Fibroblast of upper back skin (primary cell): Measurements from ENCODE around the gene SCARB1.

Experiments
- DNase-seq: peaks from one replicate; pipeline ENCODE4 v3.0.0-alpha.2; 2013

SCARB1 gene

DNA sequence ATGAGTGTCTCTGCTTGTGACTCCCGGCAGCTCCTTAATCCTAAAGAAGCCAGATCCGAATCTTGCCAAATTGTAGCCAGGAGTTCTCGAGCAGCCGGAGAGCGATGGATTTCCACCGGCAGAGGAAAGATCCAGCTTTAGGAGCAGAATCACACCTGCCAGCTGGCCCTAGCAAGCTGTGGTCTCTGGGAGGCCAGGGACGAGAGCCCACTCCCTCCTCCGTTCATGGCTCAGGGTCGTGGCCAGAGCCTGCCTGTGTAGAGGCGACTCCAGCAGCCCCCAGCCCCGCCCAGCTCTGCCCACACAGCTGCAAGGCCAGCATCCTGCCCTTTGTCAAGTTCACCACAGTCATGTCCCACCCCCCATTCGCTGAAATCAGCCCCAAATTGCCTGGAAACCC is 121.0 kb downstream of the SCARB1 start:
- no peak for DNase-seq

DNA sequence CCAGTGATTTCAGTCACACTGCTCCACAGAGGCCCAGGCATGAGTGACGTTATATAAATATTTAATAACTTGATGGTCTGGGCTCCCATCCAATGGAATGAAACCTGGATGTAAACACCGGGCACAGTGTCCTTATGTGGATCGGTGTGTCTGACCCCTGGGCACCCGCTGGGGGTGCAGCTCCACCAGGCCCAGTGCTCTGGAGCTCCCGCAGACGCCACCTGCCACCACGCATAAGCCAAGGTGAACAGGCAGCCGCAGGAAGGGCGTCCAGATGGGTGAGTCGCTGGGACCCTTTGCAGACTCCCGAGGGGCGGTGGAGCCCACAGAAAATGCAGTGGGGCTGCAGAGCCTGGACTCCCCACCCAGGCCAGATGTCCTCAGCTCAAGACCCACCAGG is 121.6 kb downstream of the SCARB1 start:
- DNase-seq = no peak

DNA sequence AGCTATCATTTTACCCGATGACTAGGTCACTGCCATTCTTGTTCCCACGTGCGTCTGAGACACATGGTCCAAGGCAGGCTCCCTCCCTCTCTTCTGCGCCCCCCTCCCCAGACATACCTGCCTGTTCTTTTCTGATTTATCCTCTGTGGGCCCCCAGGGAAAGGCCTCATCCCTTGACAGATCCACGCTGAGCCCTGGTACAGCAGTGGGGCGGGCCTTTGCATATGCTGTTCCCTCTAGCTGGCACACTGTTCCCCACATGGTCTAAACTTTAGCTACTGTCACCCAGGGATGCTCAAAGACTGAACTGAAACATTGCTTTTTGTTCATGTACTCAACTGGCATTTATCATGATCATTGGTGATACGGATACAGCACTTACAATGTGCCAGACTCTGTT is 122.5 kb downstream of the SCARB1 start:
- no peak for DNase-seq

DNA sequence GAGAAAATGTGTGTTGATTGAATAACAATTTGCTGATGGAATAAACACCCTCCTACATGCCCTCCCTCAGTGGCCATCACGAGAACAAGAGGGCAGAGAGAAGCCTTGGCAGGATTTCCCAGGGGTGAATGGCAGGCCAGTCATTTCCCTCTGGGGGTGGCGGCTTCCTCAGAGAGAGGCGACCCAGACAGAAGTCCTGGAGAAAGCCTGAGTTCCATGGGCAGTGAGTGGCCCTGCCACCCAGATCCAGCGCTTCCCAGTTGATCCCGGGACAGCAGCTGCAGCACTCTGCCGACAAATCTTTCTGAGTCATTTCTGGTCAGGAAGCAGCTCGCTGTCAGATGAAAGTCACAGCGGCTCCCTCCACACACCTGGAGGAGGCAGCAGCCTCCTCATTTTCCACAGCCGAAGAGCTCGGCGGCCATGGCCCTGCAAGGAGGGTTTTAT is 123.0 kb downstream of the SCARB1 start:
- DNase-seq = peak; percentile 45

DNA sequence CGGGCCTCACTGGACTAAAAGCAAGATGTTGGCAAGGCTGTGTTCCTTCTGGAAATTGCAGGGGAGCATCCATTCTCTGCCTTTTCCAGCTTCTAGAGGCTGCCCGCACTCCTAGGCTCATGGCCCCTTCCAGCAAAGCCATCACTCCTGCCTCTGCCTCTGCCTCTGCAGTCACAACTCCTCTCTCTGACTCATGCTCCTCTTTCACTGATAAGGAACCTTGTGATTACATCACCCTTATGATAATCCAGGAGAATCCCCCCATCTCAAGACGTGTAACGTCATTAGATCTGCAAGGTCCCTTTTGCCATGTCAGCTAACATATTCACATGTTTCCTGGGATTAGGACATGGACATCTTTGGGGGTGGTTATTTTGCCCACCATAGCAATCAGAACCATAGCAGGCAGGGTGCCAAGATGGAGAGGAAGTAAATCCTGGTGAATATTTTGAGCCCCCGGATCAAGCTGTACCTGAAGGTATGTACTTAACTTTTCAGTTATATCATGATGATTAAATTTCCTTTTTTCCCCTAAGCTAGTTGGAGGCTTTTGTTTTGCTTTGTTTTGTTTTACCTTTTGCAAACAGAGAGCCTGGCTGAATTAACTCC is 123.6 kb downstream of the SCARB1 start:
- no peak for DNase-seq

DNA sequence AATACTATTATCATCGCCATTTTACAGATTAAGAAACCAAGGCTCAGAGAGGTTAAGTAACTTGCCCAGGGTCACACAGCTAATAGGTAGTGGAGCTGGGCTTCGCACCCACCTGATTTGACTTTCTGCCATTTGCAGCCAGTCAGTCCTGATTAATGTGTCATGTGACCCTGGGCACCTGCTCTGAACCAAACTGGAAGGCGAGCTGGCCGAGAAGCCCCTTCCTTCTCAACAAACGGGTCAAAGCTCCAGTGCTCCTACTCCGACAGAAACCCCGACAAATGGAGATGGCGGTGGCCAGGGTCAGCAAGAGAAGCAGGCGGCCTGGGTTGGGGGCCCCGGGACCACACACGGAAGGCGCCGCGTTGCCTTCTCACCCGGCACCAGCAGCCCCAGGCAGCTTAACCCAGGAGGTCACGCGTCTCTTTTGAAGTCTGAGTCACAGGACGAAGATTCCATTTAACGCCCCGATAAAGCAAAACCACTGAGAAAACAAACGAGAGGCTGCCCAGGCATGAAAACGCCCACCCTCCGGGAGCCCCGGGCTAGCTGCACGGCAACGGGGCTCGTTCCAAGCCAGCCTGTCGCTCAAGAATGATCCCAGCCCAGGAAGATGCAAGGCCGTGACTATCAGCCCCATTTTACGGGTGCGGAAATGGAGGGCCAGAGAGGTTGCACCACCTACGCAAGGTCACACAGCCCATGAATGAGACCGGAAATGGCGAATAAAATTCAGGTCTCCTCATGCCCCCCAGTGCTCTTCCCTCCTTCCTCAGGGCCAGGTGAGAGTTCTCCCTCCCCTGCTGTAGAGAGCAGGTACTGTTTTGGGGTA is 124.8 kb downstream of the SCARB1 start:
- DNase-seq = no peak

DNA sequence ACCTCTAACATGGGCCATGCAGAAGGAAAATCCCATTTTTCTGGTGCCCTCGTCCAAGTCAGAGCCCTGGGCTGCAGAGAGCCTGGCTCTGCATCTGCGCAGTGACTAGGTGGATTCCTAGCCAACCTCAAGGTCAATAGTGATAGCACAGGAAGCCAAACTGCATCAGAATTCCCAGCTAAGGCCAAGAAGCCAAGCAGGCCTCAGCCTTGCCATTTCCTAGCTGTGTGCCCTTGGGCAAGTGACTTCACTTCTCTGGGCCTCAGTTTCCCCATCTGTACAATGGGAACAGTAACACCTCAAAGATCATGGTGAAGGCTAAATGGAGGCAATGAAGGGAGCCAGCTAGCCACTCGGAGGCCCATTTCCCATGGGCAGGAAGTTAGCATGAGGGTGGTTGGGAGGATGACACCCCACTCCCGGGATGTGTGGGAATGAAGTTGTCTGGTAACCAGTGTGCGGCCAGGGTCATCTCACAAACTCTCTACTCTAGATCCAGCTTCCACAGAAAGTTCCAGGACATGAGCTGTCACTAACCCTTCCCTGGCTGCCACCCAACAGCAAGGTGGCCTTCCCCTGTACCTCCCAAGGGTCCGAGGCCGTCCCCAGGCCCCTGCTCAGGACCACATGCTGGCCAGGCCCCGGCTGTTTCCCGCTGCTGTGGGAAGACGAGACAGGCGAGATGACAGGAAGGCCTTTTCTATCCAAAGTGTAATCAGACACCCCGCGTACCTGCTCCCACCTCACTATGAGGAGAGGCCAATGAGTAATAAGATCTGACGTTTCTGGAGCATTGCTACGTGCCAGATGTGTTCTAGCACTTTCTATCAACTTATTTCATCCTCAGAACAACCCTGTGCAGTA is 125.7 kb downstream of the SCARB1 start:
- no peak for DNase-seq

DNA sequence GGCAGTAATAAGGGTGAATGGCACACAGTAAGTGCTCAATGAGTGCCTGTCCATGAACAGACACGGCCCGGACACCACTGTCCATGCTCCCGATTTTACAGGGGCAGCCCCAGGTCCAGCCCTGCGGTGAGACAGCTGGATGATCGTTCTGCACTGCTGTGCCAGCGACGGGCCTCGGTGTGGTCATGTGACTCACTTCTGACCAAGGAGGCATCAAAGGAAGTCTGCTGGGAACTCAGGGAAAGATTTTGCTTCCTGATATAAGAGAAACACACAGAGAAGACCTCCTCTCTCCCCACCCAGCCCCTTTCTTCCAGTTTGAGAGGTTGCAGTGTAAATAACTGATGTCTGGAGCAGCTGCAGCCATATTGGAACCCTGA is 126.6 kb downstream of the SCARB1 start:
- no peak for DNase-seq

DNA sequence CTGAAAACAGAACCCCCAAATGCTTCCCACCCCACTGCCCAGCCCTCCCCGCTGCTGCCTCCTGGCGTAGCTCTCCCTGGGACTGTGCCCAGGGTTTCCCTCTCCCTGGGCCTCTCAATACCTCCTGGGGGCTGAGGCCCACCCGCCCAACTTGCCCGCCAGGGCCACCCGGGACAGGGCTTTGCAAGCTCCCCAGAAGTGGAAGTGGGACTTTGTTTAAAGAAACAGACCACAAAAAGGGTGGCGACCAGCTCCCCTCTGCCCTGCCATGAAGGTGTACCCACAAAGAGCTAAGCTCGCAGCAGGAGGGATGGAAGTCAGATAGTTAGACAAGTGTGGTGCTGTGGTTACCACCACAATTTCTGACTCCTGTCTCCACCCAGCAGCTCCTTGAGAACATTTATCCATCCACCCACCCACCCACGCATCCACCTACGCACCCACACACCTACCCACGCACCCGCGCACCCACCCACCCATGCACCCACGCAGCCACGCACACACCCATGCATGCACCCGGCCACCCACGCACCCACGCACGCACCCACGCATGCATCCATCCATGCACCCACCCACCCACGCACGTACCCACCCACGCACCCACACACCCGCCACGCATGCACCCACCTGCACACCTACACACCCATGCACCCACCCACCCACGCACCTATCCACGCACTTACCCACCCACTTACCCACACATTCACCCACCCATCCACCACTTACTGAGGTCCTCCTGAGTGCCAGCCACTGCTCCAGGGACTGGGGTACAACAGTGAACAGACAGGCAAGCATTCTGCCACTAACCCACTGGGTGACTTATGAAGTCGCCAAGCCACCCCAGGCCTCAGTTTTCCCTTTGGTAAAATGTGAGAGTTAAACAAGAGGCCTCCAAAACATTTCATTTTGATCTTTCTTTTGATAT is 127.3 kb downstream of the SCARB1 start:
- DNase-seq = no peak

DNA sequence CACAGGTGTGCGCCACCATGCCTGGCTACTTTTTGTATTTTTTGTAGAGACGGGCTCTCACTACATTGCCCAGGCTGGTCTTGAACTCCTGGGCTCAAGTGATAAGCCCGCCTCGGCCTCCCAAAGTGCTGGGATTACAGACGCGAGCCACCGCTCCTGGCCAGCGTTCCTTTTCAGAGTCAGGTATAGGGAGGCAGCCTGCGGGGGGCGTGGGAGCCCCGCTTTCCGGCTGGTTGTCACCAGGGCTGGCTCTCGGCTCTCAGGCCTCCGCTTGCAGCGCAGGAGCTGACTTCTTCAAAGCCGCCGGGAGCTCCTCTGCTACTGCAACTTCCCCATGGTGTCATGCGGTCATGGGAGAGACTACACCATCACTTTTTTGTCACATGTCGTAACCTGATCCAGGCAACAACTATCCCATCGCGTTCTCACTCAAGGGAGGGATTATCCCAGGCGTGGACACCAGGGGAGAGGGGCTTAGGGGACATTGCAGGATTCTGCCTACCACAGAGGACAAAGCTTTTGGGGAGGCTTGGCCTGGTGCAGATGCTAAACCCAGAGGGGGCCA is 129.4 kb downstream of the SCARB1 start:
- no peak for DNase-seq

DNA sequence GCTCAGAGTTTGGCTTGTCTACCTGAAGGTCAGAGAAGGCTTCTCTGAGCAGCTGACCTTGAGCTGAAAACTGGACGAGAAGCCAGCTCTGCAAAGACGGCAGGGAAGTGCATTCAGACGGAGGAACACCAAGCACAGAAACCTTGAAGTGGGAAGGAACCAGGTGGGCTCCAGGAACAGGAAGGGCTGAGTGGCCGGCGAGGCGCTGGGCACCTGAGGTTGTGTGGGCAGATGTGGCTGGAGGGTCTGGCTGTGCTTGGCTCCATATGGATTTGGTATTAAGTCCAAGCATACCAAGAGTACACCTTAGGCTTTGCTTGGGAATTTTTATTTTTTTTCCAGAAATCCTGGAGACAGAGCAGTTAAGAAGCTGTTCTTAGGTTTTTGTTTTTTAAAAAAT is 130.6 kb downstream of the SCARB1 start:
- no peak for DNase-seq

DNA sequence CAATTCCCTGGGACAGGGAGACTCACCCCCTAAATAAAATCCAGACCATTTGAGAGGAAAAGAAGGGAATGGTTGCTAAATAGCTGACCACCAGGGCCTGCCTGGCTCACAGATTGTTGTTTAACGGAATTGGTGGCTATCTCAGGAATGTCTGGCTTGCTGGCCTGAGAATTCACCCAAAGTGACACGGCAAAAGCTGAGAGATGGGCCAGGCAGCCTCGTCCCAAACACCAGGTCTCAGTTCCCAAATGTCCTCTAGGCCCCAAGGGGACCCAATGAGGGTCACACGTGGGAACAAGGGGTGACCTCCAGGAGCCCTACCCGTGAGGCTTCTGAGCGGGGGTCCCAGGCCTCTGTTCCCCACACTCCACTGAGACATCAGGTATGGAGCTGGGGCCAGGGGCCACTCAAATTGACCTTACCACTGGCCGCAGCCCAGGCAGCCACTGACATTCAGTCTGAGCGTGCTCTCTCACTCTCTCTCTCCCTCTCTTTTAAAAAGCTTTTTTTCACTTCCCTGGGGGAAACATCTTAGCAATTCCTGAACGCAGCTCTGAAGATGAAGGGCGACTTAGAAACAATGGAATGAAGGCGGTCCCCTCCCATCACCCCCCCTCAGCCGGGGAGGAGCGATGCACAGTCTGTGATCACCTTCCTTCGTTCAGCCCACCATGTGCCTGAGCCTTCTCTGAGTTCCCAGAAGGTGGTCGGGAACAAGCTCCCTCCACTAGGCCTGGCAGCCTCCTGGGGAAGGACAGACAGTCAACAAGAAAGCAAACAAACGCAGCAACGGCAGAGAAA is 131.2 kb downstream of the SCARB1 start:
- DNase-seq = peak; percentile 61

DNA sequence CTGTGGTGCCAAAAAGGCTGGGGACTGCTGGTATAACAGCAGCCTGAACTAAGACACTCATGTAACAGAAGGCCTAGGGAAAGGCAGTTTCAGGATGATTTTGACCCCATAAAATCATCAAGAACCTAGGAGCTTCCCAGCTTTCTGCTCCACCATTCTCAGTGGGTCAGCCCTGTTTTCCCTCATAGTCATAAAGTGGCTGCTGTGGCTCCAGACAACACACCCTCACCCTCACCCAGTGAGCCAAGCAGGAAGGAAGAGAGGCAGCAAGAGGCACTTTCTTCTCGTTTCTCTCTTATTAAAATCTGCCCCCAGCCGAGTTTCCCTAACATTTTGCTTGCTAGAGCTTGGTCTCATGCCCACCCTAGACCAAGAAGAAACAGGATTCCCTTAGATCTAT is 131.8 kb downstream of the SCARB1 start:
- DNase-seq = no peak

DNA sequence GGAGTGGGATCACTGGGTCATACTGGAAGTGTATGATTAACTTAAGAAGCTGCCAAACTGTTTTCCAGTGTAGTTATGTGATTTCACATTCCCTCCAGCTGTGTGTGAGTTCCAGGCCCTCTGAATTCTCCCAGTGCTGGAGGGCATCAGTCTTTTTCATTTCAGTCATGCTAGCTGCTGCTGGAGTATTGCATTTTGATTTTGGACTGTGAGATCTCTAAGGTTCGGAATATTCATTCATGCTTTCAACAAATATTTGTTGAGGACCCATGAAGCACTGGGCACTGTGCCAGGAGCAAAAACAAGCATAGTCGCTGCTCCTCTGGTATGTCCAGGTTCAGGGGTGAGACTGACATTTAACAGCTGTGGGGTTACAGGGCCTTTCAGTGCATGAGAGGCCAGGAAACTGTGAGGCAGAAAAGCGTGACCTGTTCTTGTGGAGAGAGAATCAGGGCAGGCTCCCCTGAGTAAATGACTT is 133.2 kb downstream of the SCARB1 start:
- peak; percentile 56 for DNase-seq

DNA sequence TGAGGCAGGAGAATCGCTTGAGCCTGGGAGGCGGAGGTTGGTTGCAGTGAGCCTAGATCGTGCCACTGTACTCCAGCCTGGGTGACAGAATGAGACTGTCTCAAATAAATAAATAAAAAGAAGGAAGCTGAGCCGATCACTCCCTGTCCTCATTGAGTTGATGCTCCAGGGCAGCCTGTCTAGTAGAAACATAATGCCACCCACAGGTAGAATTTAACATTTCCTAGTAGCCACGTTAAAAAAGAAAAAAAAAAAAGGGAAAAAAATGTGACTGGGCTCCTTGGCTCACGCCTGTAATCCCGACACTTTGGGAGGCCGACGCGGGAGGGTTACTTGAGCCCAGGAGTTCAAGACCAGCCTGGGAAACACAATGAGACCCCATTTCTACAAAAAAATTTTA is 135.7 kb downstream of the SCARB1 start:
- DNase-seq = no peak

DNA sequence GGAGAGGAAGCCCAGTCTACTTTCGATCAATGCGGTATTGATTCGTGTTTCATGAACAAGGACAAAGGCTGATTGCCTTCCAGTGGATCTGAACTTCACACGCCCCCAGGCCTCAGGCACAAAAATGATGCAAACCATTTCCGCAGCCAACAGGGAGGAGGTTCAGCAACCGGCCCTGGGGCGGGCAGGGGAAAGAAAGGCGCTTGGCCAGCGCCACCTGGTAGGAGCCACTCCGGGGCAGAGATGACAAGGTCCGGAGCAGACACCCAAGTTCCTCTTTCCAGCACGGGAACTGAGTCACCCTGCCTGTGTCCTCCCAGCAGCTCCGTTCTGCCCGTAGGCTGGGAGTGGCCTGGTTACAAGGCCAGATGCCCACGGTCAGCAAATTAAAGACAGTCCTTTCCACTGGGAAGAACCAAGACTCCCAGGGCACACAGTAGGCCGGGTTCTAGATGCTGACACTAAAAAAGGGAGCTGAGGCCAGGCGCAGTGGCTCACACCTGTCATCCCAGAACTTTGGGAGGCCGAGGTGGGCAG is 136.3 kb downstream of the SCARB1 start:
- no peak for DNase-seq
